HG03460 (cell line): ENCODE data around the gene ETV3.

ENCODE experiments used
- ATAC-seq: cut with Tn5 transposase; IDR thresholded peaks from one replicate; pipeline ENCODE4 v1.9.1; 2021; ENCODE audit not compliant: unreplicated experiment

Gene ETV3

GRCh38 chr1:157162345-157162744 lies 24.1 kb upstream of the ETV3 start:
- no peak for ATAC-seq

GRCh38 chr1:157161901-157162300 lies 23.7 kb upstream of the ETV3 start:
- ATAC-seq = no peak

- ATAC-seq = no peak
Measured at GRCh38 chr1:157158967-157159366, 20.8 kb upstream of the ETV3 start.

- no peak for ATAC-seq
Measured at GRCh38 chr1:157157501-157158190, 19.5 kb upstream of the ETV3 start.

- no peak for ATAC-seq
Measured at GRCh38 chr1:157156058-157156541, 17.9 kb upstream of the ETV3 start.

- ATAC-seq = no peak
Measured at GRCh38 chr1:157155658-157156057, 17.5 kb upstream of the ETV3 start.

GRCh38 chr1:157154940-157155514 lies 16.8 kb upstream of the ETV3 start:
- ATAC-seq = no peak

- ATAC-seq = no peak
Measured at GRCh38 chr1:157154291-157154690, 16.1 kb upstream of the ETV3 start.

GRCh38 chr1:157153746-157154145 lies 15.6 kb upstream of the ETV3 start:
- ATAC-seq = no peak

- ATAC-seq = no peak
Measured at GRCh38 chr1:157152510-157152909, 14.3 kb upstream of the ETV3 start.

- ATAC-seq = no peak
Measured at GRCh38 chr1:157151506-157151905, 13.3 kb upstream of the ETV3 start.

GRCh38 chr1:157151073-157151472 lies 12.9 kb upstream of the ETV3 start:
- ATAC-seq = no peak

GRCh38 chr1:157150631-157151030 lies 12.4 kb upstream of the ETV3 start:
- ATAC-seq = no peak

GRCh38 chr1:157147906-157148700 lies 9.9 kb upstream of the ETV3 start:
- ATAC-seq = no peak

- ATAC-seq = no peak
Measured at GRCh38 chr1:157147037-157147436, 8.8 kb upstream of the ETV3 start.

GRCh38 chr1:157146244-157146643 lies 8.0 kb upstream of the ETV3 start:
- ATAC-seq = no peak

- ATAC-seq = no peak
Measured at GRCh38 chr1:157145076-157145475, 6.9 kb upstream of the ETV3 start.

GRCh38 chr1:157144509-157144908 lies 6.3 kb upstream of the ETV3 start:
- no peak for ATAC-seq

- no peak for ATAC-seq
Measured at GRCh38 chr1:157142765-157143423, 4.7 kb upstream of the ETV3 start.

GRCh38 chr1:157142201-157142600 lies 4.0 kb upstream of the ETV3 start:
- ATAC-seq = no peak

GRCh38 chr1:157141212-157141855 lies 3.1 kb upstream of the ETV3 start:
- no peak for ATAC-seq
